SK-N-MC (cell line): Measurements from ENCODE around the gene NDUFB5.

Experiments
- EZH2 ChIP-seq: fragments of 200-600 bp; sonication (generic); IDR thresholded peaks from one replicate; pipeline ENCODE4 v1.6.1; 2017; ENCODE audit warnings: antibody characterized with exemption
- POLR2AphosphoS5 ChIP-seq: IDR thresholded peaks from 2 replicates; pipeline ENCODE4 v1.6.1; 2012; ENCODE audit warnings: mild to moderate bottlenecking, low read depth, low read length, borderline replicate concordance

DNA sequence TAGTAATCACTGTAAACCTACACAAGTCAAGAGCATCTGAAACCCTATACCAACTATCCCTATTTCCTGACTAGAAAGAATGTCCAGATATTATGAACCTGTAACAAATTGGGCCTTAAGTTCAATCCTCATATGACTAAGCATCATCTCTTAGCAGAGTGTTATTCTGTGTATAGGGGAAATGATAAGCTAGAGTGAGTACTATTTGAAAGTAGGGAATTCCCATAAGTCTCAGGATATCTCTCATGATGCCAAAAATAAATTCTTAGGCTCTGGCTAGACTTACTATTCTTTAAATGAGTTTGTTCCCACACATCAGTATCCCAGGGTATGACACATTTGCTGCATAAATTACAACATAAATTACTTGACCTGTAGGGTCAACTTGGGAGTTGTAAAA is 15.5 kb upstream of the NDUFB5 start:
- no peak for TF ChIP-seq EZH2
- no peak for TF ChIP-seq POLR2AphosphoS5
